ENCODE results near the gene CTSL. TPM values are rescaled to one million over a fixed set of nuclear protein-coding genes. Genes with fewer than 3 reads are reported as not detected.

CTSL gene
- polyA plus RNA-seq, 3 donors: 22.0 to 28.8 (median 28.3) TPM

DNA sequence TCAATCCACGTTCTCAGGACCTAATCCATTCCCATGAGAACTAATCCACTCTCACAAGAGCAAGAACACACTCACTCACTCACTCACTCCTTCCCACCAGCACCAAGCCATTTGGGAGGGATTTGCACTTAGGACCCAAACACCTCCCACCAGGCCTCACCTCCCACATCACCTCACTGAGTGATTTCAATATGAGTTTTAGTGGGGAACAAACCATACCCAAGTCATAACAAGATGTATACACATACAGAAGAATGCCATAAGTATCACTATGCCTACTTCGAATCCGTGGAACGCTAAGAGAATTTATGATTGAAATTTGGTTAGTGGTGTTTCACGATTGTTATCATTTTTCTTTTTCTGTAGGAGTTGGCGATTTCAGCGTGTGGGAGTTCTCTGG is 29.3 kb upstream of the CTSL start:
- DNase-seq: no peak
- intact Hi-C loops (cut with micrococcal nuclease): no loop called here
- no peak overlapping the region for H2AFZ ChIP-seq (ENCODE audit: insufficient read depth, low read depth, low read length, poor library complexity, severe bottlenecking)
- peaks cover 0 to 3% of the 10 kb centered on the region in 2 donors for H3K9me3 ChIP-seq (replicated peaks in 1 of 2; ENCODE audit: control insufficient read depth in 1 of 2, insufficient read depth in 1 of 2, low read length in 2 of 2)
- no peaks in the 10 kb centered on the region for H3K79me2 ChIP-seq (ENCODE audit: insufficient read depth, low read length)
- no peaks in the 10 kb centered on the region for H3K27me3 Mint-ChIP-seq (ENCODE audit: low read depth in 3 of 3)
- H3K36me3 ChIP-seq (replicated peaks in 1 of 2; ENCODE audit: control insufficient read depth in 1 of 2, insufficient read depth in 2 of 2, low read length in 2 of 2): peaks cover 59 to 93% of the 10 kb centered on the region in 2 donors
- H3K4me1 ChIP-seq (ENCODE audit: control insufficient read depth in 1 of 2, insufficient read depth in 2 of 2, low read length in 2 of 2): peaks cover 0 to 4% of the 10 kb centered on the region in 2 donors
- no peak overlapping the region for H3K4me2 ChIP-seq (replicated peaks; ENCODE audit: extremely low read depth, low read length, poor library complexity, severe bottlenecking)
- peaks cover 0 to 10% (median 3%) of the 10 kb centered on the region in 7 donors for H3K9me3 Mint-ChIP-seq
- no peak overlapping the region for H3K4me3 Mint-ChIP-seq
- peak overlapping the region in 1 of 7 donors; percentile 42 for H3K27ac Mint-ChIP-seq
- H3K4me3 ChIP-seq (replicated peaks in 1 of 3; ENCODE audit: low read depth in 2 of 3, low read length in 3 of 3): no peak overlapping the region
- no peak overlapping the region for H3K27ac ChIP-seq (ENCODE audit: low read depth in 1 of 2, low read length in 2 of 2)
- TF ChIP-seq, protein P1, sequence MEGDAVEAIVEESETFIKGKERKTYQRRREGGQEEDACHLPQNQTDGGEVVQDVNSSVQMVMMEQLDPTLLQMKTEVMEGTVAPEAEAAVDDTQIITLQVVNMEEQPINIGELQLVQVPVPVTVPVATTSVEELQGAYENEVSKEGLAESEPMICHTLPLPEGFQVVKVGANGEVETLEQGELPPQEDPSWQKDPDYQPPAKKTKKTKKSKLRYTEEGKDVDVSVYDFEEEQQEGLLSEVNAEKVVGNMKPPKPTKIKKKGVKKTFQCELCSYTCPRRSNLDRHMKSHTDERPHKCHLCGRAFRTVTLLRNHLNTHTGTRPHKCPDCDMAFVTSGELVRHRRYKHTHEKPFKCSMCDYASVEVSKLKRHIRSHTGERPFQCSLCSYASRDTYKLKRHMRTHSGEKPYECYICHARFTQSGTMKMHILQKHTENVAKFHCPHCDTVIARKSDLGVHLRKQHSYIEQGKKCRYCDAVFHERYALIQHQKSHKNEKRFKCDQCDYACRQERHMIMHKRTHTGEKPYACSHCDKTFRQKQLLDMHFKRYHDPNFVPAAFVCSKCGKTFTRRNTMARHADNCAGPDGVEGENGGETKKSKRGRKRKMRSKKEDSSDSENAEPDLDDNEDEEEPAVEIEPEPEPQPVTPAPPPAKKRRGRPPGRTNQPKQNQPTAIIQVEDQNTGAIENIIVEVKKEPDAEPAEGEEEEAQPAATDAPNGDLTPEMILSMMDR (IDR thresholded peaks at IDR 0.05): no peak
- H3K4me1 Mint-ChIP-seq: peaks cover 11% of the 10 kb centered on the region
- WGBS (ENCODE audit: insufficient coverage): 88% methylated on average over 4 of the region's 7 CpGs
- H3K9ac ChIP-seq (ENCODE audit: insufficient read depth, low read length, poor library complexity, severe bottlenecking): no peak overlapping the region
- no peaks in the 10 kb centered on the region for H3K27me3 ChIP-seq (ENCODE audit: control insufficient read depth in 2 of 2, insufficient read depth in 2 of 2, low read length in 2 of 2)
- peaks cover 84 to 98% of the 10 kb centered on the region in 2 donors for H3K36me3 Mint-ChIP-seq
- H4K20me1 ChIP-seq (ENCODE audit: insufficient read depth, low read length): peaks cover 51% of the 10 kb centered on the region

DNA sequence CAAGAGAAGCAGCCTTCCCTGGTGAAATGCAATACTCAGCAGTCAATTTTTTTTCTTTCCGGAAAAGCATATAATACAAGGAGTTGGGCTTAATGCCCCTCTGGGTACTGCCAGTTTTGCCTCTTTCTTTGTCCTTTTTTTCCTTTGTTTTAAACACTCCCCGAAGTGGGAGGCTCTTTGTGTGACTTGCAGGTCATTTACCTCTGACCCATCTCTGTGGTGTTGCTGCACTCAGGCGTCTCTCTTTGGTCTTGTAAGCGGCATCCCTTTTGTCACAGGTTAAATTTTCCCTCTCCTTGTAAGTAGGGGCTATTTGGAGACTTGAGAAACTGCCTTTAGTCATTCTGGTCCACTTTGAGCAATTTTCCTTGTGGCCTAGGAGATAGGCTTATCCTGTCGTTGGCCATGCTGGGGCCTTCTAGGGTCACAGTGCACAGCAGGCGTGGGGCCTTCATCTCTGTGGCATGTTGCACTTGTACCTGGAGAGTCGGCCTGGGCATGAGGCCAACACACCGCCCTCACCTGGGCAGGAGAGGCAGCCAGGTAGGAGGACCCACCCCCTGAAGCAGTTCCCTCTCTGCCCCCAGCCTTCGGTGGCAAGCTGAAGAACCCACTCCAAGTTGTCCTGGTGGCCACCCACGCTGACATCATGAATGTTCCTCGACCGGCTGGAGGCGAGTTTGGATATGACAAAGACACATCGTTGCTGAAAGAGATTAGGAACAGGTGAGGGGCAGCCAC is 27.7 kb upstream of the CTSL start:
- WGBS (ENCODE audit: insufficient coverage): 97% methylated on average over 12 of the region's 14 CpGs
- Histone ChIP-seq H3K4me2 (replicated peaks; ENCODE audit: extremely low read depth, low read length, poor library complexity, severe bottlenecking) (no peak overlapping the region), H3K27ac (ENCODE audit: low read depth in 1 of 2, low read length in 2 of 2) (no peak overlapping the region), H3K9ac (ENCODE audit: insufficient read depth, low read length, poor library complexity, severe bottlenecking) (no peak overlapping the region), H3K36me3 (replicated peaks in 1 of 2; ENCODE audit: control insufficient read depth in 1 of 2, insufficient read depth in 2 of 2, low read length in 2 of 2) (peaks cover 72 to 98% of the 10 kb centered on the region in 2 donors), H3K4me1 (ENCODE audit: control insufficient read depth in 1 of 2, insufficient read depth in 2 of 2, low read length in 2 of 2) (no peaks in the 10 kb centered on the region), H4K20me1 (ENCODE audit: insufficient read depth, low read length) (peaks cover 44% of the 10 kb centered on the region), H3K4me3 (replicated peaks in 1 of 3; ENCODE audit: low read depth in 2 of 3, low read length in 3 of 3) (no peak overlapping the region), H3K9me3 (replicated peaks in 1 of 2; ENCODE audit: control insufficient read depth in 1 of 2, insufficient read depth in 1 of 2, low read length in 2 of 2) (peaks cover 0 to 3% of the 10 kb centered on the region in 2 donors), H3K79me2 (ENCODE audit: insufficient read depth, low read length) (no peaks in the 10 kb centered on the region), H3K27me3 (ENCODE audit: control insufficient read depth in 2 of 2, insufficient read depth in 2 of 2, low read length in 2 of 2) (no peaks in the 10 kb centered on the region), H2AFZ (ENCODE audit: insufficient read depth, low read depth, low read length, poor library complexity, severe bottlenecking) (no peak overlapping the region)
- no peak overlapping the region for H3K4me3 Mint-ChIP-seq
- H3K4me1 Mint-ChIP-seq: peaks cover 3% of the 10 kb centered on the region
- no peak for DNase-seq
- TF ChIP-seq, protein P1 (IDR thresholded peaks at IDR 0.05): no peak
- intact Hi-C loops (cut with micrococcal nuclease): no loop called here
- H3K27me3 Mint-ChIP-seq (ENCODE audit: low read depth in 3 of 3): no peaks in the 10 kb centered on the region
- peaks cover 91 to 100% of the 10 kb centered on the region in 2 donors for H3K36me3 Mint-ChIP-seq
- H3K9me3 Mint-ChIP-seq: peaks cover 0 to 7% (median 1%) of the 10 kb centered on the region in 7 donors
- no peak overlapping the region for H3K27ac Mint-ChIP-seq

Data from CD14-positive monocyte (primary cell).